Adipocyte (in vitro differentiated cells): ENCODE results near the gene ZNF175.

Experiments used
- DNase-seq: peaks from one replicate; pipeline ENCODE4 v3.0.0-alpha.2; 2015; ENCODE audit warnings: low read depth
- H3K27me3 ChIP-seq: replicated peaks from 2 replicates; pipeline ENCODE4 v1.7.0; 2013; ENCODE audit warnings: mild to moderate bottlenecking, low read length, moderate library complexity; ENCODE audit not compliant: control insufficient read depth, insufficient read depth
- H3K36me3 ChIP-seq: 2 replicates; pipeline ENCODE4 v1.7.0; 2013; ENCODE audit warnings: low read length, mild to moderate bottlenecking, moderate library complexity; ENCODE audit not compliant: control insufficient read depth, insufficient read depth, severe bottlenecking
- H3K4me1 ChIP-seq: 2 replicates; pipeline ENCODE4 v1.7.0; 2013; ENCODE audit warnings: mild to moderate bottlenecking, low read length, moderate library complexity; ENCODE audit not compliant: control insufficient read depth, insufficient read depth
- H3K4me3 ChIP-seq: 2 replicates; pipeline ENCODE4 v1.7.0; 2013; ENCODE audit warnings: mild to moderate bottlenecking, low read length, moderate library complexity
- H3K9ac ChIP-seq: 2 replicates; pipeline ENCODE4 v1.7.0; 2013; ENCODE audit warnings: mild to moderate bottlenecking, low read length, moderate library complexity
- H3K9me3 ChIP-seq: 2 replicates; pipeline ENCODE4 v1.7.0; 2013; ENCODE audit warnings: mild to moderate bottlenecking, low read length, moderate library complexity; ENCODE audit not compliant: control insufficient read depth

The ZNF175 gene

GRCh38 chr19:51550848-51551672 lies 20.0 kb upstream of the ZNF175 start:
- Histone ChIP-seq H3K4me3 (no peak overlapping the region), H3K9me3 (peaks cover 4% of the 10 kb centered on the region), H3K4me1 (no peaks in the 10 kb centered on the region), H3K36me3 (no peaks in the 10 kb centered on the region), H3K27me3 (peaks cover 5% of the 10 kb centered on the region), H3K9ac (no peak overlapping the region)
- DNase-seq = no peak

- Histone ChIP-seq H3K36me3 (no peaks in the 10 kb centered on the region), H3K4me3 (no peak overlapping the region), H3K4me1 (no peaks in the 10 kb centered on the region), H3K9me3 (peaks cover 4% of the 10 kb centered on the region), H3K27me3 (peaks cover 5% of the 10 kb centered on the region), H3K9ac (no peak overlapping the region)
- DNase-seq = no peak
Observed at GRCh38 chr19:51551673-51552432, 19.2 kb upstream of the ZNF175 start.

- DNase-seq = no peak
- Histone ChIP-seq H3K4me3 (no peak overlapping the region), H3K9me3 (peaks cover 4% of the 10 kb centered on the region), H3K9ac (no peak overlapping the region), H3K27me3 (peaks cover 2% of the 10 kb centered on the region), H3K4me1 (no peaks in the 10 kb centered on the region), H3K36me3 (no peaks in the 10 kb centered on the region)
Observed at GRCh38 chr19:51552608-51552995, 18.5 kb upstream of the ZNF175 start.

GRCh38 chr19:51552996-51553725 lies 17.9 kb upstream of the ZNF175 start:
- peak; percentile 74 for DNase-seq
- no peaks in the 10 kb centered on the region for H3K36me3 ChIP-seq
- H3K9me3 ChIP-seq = peaks cover 4% of the 10 kb centered on the region
- H3K4me1 ChIP-seq = no peaks in the 10 kb centered on the region
- no peak overlapping the region for H3K9ac ChIP-seq
- no peak overlapping the region for H3K4me3 ChIP-seq
- H3K27me3 ChIP-seq = no peaks in the 10 kb centered on the region

- DNase-seq = no peak
- no peaks in the 10 kb centered on the region for H3K36me3 ChIP-seq
- H3K9ac ChIP-seq = no peak overlapping the region
- H3K27me3 ChIP-seq = peaks cover 6% of the 10 kb centered on the region
- peaks cover 3% of the 10 kb centered on the region for H3K9me3 ChIP-seq
- H3K4me1 ChIP-seq = no peaks in the 10 kb centered on the region
- no peak overlapping the region for H3K4me3 ChIP-seq
Observed at GRCh38 chr19:51559240-51559639, 11.8 kb upstream of the ZNF175 start.

GRCh38 chr19:51560339-51560738 lies 10.7 kb upstream of the ZNF175 start:
- Histone ChIP-seq H3K9ac (no peak overlapping the region), H3K27me3 (peaks cover 10% of the 10 kb centered on the region), H3K4me1 (no peaks in the 10 kb centered on the region), H3K4me3 (no peak overlapping the region), H3K9me3 (no peaks in the 10 kb centered on the region), H3K36me3 (no peaks in the 10 kb centered on the region)
- no peak for DNase-seq

GRCh38 chr19:51564791-51565190 lies 6.3 kb upstream of the ZNF175 start:
- Histone ChIP-seq H3K9ac (no peak overlapping the region), H3K9me3 (no peaks in the 10 kb centered on the region), H3K36me3 (no peaks in the 10 kb centered on the region), H3K27me3 (peaks cover 19% of the 10 kb centered on the region), H3K4me1 (no peaks in the 10 kb centered on the region), H3K4me3 (no peak overlapping the region)
- DNase-seq = no peak

- DNase-seq = no peak
- Histone ChIP-seq H3K4me1 (no peaks in the 10 kb centered on the region), H3K36me3 (no peaks in the 10 kb centered on the region), H3K9me3 (no peaks in the 10 kb centered on the region), H3K4me3 (no peak overlapping the region), H3K9ac (no peak overlapping the region), H3K27me3 (peaks cover 14% of the 10 kb centered on the region)
Observed at GRCh38 chr19:51565583-51565982, 5.5 kb upstream of the ZNF175 start.

- Histone ChIP-seq H3K9ac (no peak overlapping the region), H3K9me3 (no peaks in the 10 kb centered on the region), H3K36me3 (no peaks in the 10 kb centered on the region), H3K4me3 (no peak overlapping the region), H3K4me1 (peaks cover 1% of the 10 kb centered on the region), H3K27me3 (peaks cover 14% of the 10 kb centered on the region)
- no peak for DNase-seq
Observed at GRCh38 chr19:51566489-51567100, 4.5 kb upstream of the ZNF175 start.

- Histone ChIP-seq H3K4me3 (no peak overlapping the region), H3K36me3 (no peaks in the 10 kb centered on the region), H3K9me3 (no peaks in the 10 kb centered on the region), H3K4me1 (peaks cover 11% of the 10 kb centered on the region), H3K9ac (no peak overlapping the region), H3K27me3 (peaks cover 14% of the 10 kb centered on the region)
- no peak for DNase-seq
Observed at GRCh38 chr19:51567583-51567982, 3.5 kb upstream of the ZNF175 start.

GRCh38 chr19:51568456-51568855 lies 2.6 kb upstream of the ZNF175 start:
- Histone ChIP-seq H3K4me3 (no peak overlapping the region), H3K36me3 (peaks cover 5% of the 10 kb centered on the region), H3K4me1 (peaks cover 20% of the 10 kb centered on the region), H3K9ac (no peak overlapping the region), H3K27me3 (peaks cover 14% of the 10 kb centered on the region), H3K9me3 (no peaks in the 10 kb centered on the region)
- no peak for DNase-seq
